HG02852 (cell line): ENCODE measurements around the gene MBL2.

Experiments
- ATAC-seq: cut with Tn5 transposase; IDR thresholded peaks from one replicate; pipeline ENCODE4 v1.9.1; 2021; ENCODE audit warnings: mild to moderate bottlenecking, moderate library complexity; ENCODE audit not compliant: unreplicated experiment

The MBL2 gene

GRCh38 chr10:52772623-52773022 is at the start of gene MBL2:
Gene MBL2 (minus strand): TSS chr10:52772784. CDS start chr10:52771635, 1,149 bp downstream.
- ATAC-seq = no peak

- ATAC-seq = no peak
These were observed 47.7 kb upstream of the MBL2 start for GRCh38 chr10:52820309-52820708.

GRCh38 chr10:52818019-52818418 is 45.4 kb upstream of the MBL2 start:
- peak; percentile 93 for ATAC-seq

- ATAC-seq = no peak
These were observed 41.9 kb upstream of the MBL2 start for GRCh38 chr10:52814506-52814905.

- no peak for ATAC-seq
These were observed 39.2 kb upstream of the MBL2 start for GRCh38 chr10:52811776-52812175.

- no peak for ATAC-seq
These were observed 38.2 kb upstream of the MBL2 start for GRCh38 chr10:52810761-52811160.

- no peak for ATAC-seq
These were observed 35.2 kb upstream of the MBL2 start for GRCh38 chr10:52807803-52808202.

GRCh38 chr10:52805414-52806285 is 33.1 kb upstream of the MBL2 start:
- no peak for ATAC-seq

- ATAC-seq = no peak
These were observed 29.4 kb upstream of the MBL2 start for GRCh38 chr10:52801947-52802346.

GRCh38 chr10:52786098-52786497 is 13.5 kb upstream of the MBL2 start:
- ATAC-seq = no peak

GRCh38 chr10:52785418-52785817 is 12.8 kb upstream of the MBL2 start:
- ATAC-seq = no peak

GRCh38 chr10:52783726-52784125 is 11.1 kb upstream of the MBL2 start:
- no peak for ATAC-seq

- no peak for ATAC-seq
These were observed 10.0 kb upstream of the MBL2 start for GRCh38 chr10:52782554-52782953.

GRCh38 chr10:52780391-52781155 is 8.0 kb upstream of the MBL2 start:
- ATAC-seq = peak; percentile 16

GRCh38 chr10:52779541-52780390 is 7.2 kb upstream of the MBL2 start:
- ATAC-seq = peak; percentile 95

GRCh38 chr10:52778511-52779392 is 6.2 kb upstream of the MBL2 start:
- no peak for ATAC-seq

GRCh38 chr10:52777414-52777813 is 4.8 kb upstream of the MBL2 start:
- ATAC-seq = no peak

- no peak for ATAC-seq
These were observed 3.9 kb upstream of the MBL2 start for GRCh38 chr10:52776471-52776903.

- ATAC-seq = no peak
These were observed 2.6 kb upstream of the MBL2 start for GRCh38 chr10:52775132-52775647.

- ATAC-seq = no peak
These were observed 2.1 kb upstream of the MBL2 start for GRCh38 chr10:52774600-52775106.
